GM04503 (cell line): ENCODE results near the gene CEP57L1.
A peak's percentile ranks its signal among the peaks of the same experiment; 100 is the strongest.
"Not testable (repeated sequence)": the region's sequence is repeated elsewhere in the genome, so short reads cannot be mapped to it uniquely, and the experiment has no call there.

Experiments used
- DNase-seq: peaks from one replicate; pipeline ENCODE4 v3.0.0-alpha.2; 2012; ENCODE audit warnings: low read depth

The CEP57L1 gene

GRCh38 chr6:109172101-109172746 is 76.9 kb downstream of the CEP57L1 start:
- DNase-seq = no peak

- DNase-seq = peak; percentile 83
These were observed 79.6 kb downstream of the CEP57L1 start for GRCh38 chr6:109174916-109175315.

- no peak for DNase-seq
These were observed 83.6 kb downstream of the CEP57L1 start for GRCh38 chr6:109178921-109179320.

GRCh38 chr6:109179507-109179906 is 84.2 kb downstream of the CEP57L1 start:
- DNase-seq = no peak

- no peak for DNase-seq
These were observed 87.3 kb downstream of the CEP57L1 start for GRCh38 chr6:109182578-109182977.

GRCh38 chr6:109183109-109183650 is 87.9 kb downstream of the CEP57L1 start:
- DNase-seq = no peak

GRCh38 chr6:109184638-109185037 is 89.3 kb downstream of the CEP57L1 start:
- no peak for DNase-seq

GRCh38 chr6:109186012-109186411 is 90.7 kb downstream of the CEP57L1 start:
- DNase-seq = no peak

- no peak for DNase-seq
These were observed 92.2 kb downstream of the CEP57L1 start for GRCh38 chr6:109187399-109188114.

- DNase-seq = no peak
These were observed 92.8 kb downstream of the CEP57L1 start for GRCh38 chr6:109188115-109188411.

GRCh38 chr6:109191368-109191767 is 96.1 kb downstream of the CEP57L1 start:
- DNase-seq = not testable (repeated sequence)

GRCh38 chr6:109192865-109193264 is 97.6 kb downstream of the CEP57L1 start:
- DNase-seq = no peak

- no peak for DNase-seq
These were observed 99.6 kb downstream of the CEP57L1 start for GRCh38 chr6:109194880-109195279.

- DNase-seq = no peak
These were observed 101.8 kb downstream of the CEP57L1 start for GRCh38 chr6:109197061-109197460.

GRCh38 chr6:109202409-109203264 is 107.3 kb downstream of the CEP57L1 start:
- no peak for DNase-seq

- DNase-seq = no peak
These were observed 109.2 kb downstream of the CEP57L1 start for GRCh38 chr6:109204511-109204910.

- no peak for DNase-seq
These were observed 117.4 kb downstream of the CEP57L1 start for GRCh38 chr6:109212683-109213082.
